ENCODE data around the gene F7. TPM values are rescaled to one million over a fixed set of nuclear protein-coding genes. Genes with fewer than 3 reads are reported as not detected.

F7 gene

Small RNA genes lying within 50 kb of the gene (small RNA-seq; reads per million reads assigned to genes)
- gene AL137002.1 (ENCODE audit: low read depth), result not detected

All from mesenchymal stem cell (in vitro differentiated cells and primary cell).